ENCODE results near the gene C11orf21.

C11orf21 gene

DNA sequence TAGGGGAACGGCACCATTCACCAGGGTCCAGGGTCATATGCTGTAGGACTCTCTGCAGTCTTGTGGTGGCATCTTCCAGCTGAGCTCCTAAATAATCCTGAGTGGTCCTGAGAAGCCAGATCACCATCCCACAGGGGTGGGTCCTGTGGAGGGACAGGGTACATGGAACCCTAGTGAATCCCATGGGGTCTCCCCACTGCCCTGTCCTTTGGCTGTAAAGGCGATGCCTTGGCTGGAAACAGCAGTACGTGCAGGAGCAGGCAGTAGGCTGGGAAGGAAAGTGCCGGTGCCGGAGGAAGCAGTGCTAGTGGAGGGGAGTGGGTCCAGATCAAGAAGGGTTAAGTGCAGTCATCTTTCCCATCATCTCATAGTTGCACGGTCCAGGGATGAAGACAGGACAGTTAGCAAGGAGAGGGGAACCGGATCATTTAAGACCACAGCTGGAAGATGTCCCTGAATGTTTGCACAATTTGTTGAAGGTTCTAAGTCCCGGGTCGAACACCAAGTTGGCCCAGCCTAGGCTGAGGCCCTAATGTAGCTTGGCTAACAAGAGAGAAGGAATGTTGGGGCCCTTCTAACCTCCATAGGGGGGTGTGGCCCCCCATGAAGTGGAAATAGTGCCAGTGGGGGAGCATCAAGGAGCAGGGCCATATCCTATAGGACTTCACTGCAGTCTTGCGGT is 18.2 kb upstream of the C11orf21 start:
- DNase-seq (ENCODE audit: low spot score), result no peak
- TF ChIP-seq, protein P1, sequence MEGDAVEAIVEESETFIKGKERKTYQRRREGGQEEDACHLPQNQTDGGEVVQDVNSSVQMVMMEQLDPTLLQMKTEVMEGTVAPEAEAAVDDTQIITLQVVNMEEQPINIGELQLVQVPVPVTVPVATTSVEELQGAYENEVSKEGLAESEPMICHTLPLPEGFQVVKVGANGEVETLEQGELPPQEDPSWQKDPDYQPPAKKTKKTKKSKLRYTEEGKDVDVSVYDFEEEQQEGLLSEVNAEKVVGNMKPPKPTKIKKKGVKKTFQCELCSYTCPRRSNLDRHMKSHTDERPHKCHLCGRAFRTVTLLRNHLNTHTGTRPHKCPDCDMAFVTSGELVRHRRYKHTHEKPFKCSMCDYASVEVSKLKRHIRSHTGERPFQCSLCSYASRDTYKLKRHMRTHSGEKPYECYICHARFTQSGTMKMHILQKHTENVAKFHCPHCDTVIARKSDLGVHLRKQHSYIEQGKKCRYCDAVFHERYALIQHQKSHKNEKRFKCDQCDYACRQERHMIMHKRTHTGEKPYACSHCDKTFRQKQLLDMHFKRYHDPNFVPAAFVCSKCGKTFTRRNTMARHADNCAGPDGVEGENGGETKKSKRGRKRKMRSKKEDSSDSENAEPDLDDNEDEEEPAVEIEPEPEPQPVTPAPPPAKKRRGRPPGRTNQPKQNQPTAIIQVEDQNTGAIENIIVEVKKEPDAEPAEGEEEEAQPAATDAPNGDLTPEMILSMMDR (IDR thresholded peaks at IDR 0.05; ENCODE audit: extremely low read depth, missing control alignments), result no peak

DNA sequence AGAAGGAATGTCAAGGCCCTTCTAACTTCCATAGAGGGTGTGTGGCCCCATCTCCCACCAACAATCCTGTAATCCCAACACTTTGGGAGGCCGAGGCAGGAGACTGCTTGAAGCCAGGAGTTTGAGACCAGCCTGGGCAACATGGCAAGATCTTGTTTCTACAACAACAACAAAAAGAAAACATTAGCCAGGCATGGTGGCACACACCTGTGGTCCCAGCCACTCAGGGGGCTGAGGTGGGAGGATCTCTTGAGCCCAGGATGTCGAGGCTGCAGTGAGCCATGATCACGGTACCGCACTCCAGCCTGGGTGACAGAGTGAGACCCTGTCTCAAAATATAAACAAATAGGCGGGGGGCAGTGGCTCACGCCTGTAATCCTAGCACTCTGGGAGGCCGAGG is 17.0 kb upstream of the C11orf21 start:
- DNase-seq (ENCODE audit: low spot score), result no peak
- TF ChIP-seq, protein P1 (IDR thresholded peaks at IDR 0.05; ENCODE audit: extremely low read depth, missing control alignments), result no peak

DNA sequence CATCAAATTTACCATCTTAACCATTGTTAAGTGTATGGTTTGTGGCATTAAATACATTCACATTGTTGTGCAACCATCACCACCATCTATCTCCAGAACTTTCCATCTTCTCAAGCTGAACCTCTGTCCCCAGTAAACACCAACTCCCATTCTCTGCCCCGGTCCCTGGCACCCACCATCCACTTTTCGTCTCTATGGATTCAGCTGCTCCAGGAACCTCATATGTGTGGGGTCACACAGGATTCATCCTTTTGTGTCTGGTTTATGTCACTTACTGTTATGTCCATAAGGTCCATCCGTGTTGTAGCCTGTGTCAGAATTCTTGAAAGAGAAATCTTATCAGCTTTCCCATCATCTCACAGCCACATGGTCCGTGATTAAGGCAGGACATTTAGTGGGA is 16.4 kb upstream of the C11orf21 start:
- TF ChIP-seq, protein P1 (IDR thresholded peaks at IDR 0.05; ENCODE audit: extremely low read depth, missing control alignments), result no peak
- DNase-seq (ENCODE audit: low spot score), result no peak

DNA sequence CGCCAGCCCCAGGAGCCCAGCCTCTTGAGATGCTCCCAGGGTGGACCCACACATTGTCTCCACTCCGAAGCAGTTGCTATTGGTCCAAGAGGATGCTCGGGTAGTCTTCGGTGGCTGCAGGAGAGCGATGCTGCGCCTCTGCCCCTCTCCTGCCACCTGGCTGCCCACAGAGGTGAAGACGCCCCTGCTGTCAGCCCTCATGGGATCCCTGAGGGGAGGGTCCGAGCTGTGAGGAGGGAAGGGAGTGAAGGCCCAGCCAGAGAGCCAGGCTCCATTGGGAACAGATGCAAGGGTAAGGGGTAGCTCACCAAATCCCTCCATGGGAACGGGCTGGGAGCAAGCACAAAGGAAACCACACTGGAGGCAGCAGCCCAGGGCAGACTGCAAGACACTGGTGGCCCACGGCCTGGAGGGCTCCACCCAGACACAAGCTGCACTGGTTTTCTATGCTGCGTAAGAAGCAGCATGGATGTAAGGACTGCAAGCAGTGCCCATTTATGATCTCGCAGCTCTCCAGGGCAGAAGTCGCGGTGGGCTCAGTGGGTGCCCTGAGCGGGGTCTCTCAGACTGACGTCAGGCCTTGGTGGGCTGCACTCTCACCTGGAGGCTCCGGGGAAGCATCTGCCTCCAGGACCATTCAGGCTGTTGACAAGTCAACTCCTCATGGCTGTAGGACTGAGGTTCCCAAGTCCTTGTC is 15.8 kb upstream of the C11orf21 start:
- TF ChIP-seq, protein P1 (IDR thresholded peaks at IDR 0.05; ENCODE audit: extremely low read depth, missing control alignments), result no peak
- no peak for DNase-seq (ENCODE audit: low spot score)

DNA sequence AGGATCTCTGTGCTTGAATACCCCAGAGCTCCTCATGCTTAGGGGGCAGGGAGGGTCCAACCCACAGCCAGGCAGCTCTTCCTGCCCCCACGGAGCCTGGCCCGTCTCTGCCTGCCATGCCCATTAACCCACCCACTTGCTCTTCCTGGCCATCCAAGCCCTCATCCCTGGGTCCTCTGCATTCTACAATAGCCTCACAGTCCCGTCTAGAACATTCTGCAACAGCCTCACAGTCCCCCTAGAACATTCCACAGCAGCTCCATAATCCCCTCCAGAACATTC is 15.2 kb upstream of the C11orf21 start:
- TF ChIP-seq, protein P1 (IDR thresholded peaks at IDR 0.05; ENCODE audit: extremely low read depth, missing control alignments), result no peak
- DNase-seq (ENCODE audit: low spot score), result no peak

DNA sequence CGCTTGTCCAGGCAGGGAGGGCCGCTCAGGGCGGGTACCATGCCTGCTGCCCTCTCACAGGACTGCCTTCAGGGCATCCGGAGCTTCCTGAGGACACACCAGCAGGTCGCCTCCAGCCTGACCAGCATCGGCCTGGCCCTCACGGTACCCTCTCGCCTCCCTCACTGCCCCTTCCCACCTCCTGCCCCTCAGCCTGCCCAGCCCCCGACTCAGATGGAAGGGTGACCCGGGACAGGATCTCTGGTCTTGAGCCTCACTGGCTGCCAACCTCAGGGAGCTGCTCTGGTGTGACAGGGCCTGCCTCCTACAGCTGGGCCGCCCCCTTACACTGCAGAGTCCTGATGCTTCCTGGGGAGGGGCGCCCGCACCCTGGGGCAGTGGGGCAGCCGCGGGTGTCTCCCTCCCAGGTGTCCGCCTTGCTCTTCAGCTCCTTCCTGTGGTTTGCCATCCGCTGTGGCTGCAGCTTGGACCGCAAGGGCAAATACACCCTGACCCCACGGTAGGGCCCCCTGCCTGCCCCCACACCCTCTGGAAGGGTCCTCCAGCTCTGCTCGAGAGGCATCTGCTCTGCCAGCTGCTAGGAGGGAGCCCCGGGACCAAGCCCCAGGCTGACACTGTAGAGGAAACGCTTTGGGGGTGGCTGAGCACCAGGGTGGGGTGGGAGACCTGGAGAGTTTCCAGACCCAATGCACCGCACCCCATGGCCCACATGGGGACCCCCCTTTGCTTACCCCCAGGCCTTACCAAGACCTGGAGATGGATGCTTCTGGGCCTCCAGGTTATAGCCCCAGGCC is 14.6 kb upstream of the C11orf21 start:
- DNase-seq (ENCODE audit: low spot score), result no peak
- TF ChIP-seq, protein P1 (IDR thresholded peaks at IDR 0.05; ENCODE audit: extremely low read depth, missing control alignments), result no peak
